CD4-positive, alpha-beta T cell (primary cell): ENCODE results near the gene DHRSX. TPM values are rescaled to one million over a fixed set of nuclear protein-coding genes. Genes with fewer than 3 reads are reported as not detected.

ENCODE experiments used
- ATAC-seq: fragments of 200-7000 bp; cut with Tn5 transposase; one replicate; pipeline ENCODE4 v1.10.0; 2022; ENCODE audit warnings: mild to moderate bottlenecking; ENCODE audit not compliant: poor library complexity
- CTCF ChIA-PET: fragments of 350-600 bp; sonication (Branson Sonifier 250); formaldehyde crosslinking; loops from one replicate; lab custom pipeline; 2021; ENCODE audit warnings: antibody characterized with exemption, inconsistent platforms; lab: Charles Lee
- POLR2A ChIA-PET: fragments of 350-600 bp; sonication (Branson Sonifier 250); formaldehyde crosslinking; loops from one replicate; lab custom pipeline; 2021; ENCODE audit warnings: antibody characterized with exemption, inconsistent platforms; lab: Charles Lee
- DNase-seq, 14 experiments: peaks; one replicate each; pipeline ENCODE4 v3.0.0-alpha.2; 2013 to 2020; ENCODE audit warnings: mixed read lengths in 2 of 14
- H3K27ac ChIP-seq, 2 donors: one replicate each; pipeline versions ENCODE4 v1.5.1 to v1.7.0; 2013; ENCODE audit warnings: low read length in 2 of 2, low read depth in 1 of 2, mild to moderate bottlenecking in 1 of 2
- H3K27me3 ChIP-seq, 2 experiments: 1 replicate in 1 of 2; 2 replicates in 1 of 2; pipeline versions ENCODE4 v1.6.1 to v1.7.0; 2013; ENCODE audit warnings: low read length in 2 of 2, control low read depth in 1 of 2, mild to moderate bottlenecking in 1 of 2, moderate library complexity in 1 of 2; ENCODE audit not compliant: insufficient read depth in 2 of 2, control insufficient read depth in 1 of 2
- H3K36me3 ChIP-seq: one replicate; pipeline ENCODE4 v1.6.1; 2013; ENCODE audit warnings: low read length, control low read depth; ENCODE audit not compliant: insufficient read depth
- H3K4me1 ChIP-seq: one replicate; pipeline ENCODE4 v1.6.1; 2013; ENCODE audit warnings: low read length, control low read depth; ENCODE audit not compliant: insufficient read depth
- H3K4me3 ChIP-seq: one replicate; pipeline ENCODE4 v1.5.1; 2013; ENCODE audit warnings: mild to moderate bottlenecking, low read length, moderate library complexity
- H3K9me3 ChIP-seq, 2 experiments: 1 replicate in 1 of 2; 2 replicates in 1 of 2; pipeline versions ENCODE4 v1.6.1 to v1.7.0; 2013; ENCODE audit warnings: low read length in 2 of 2, mild to moderate bottlenecking in 2 of 2, control low read depth in 1 of 2, moderate library complexity in 1 of 2; ENCODE audit not compliant: control insufficient read depth in 1 of 2, insufficient read depth in 1 of 2
- H3K27ac Mint-ChIP-seq: one replicate; pipeline ENCODE4 v1.8.0; 2020; ENCODE audit warnings: mixed read lengths
- H3K27me3 Mint-ChIP-seq: one replicate; pipeline ENCODE4 v1.8.0; 2021; ENCODE audit warnings: mixed read lengths
- H3K36me3 Mint-ChIP-seq: one replicate; pipeline ENCODE4 v1.8.0; 2021; ENCODE audit warnings: low read depth, mixed read lengths
- H3K4me1 Mint-ChIP-seq: one replicate; pipeline ENCODE4 v1.8.0; 2021; ENCODE audit warnings: low read depth, mixed read lengths
- H3K4me3 Mint-ChIP-seq: one replicate; pipeline ENCODE4 v1.8.0; 2020; ENCODE audit warnings: mild to moderate bottlenecking, mixed read lengths
- H3K9me3 Mint-ChIP-seq: one replicate; pipeline ENCODE4 v1.8.0; 2020; ENCODE audit warnings: mixed read lengths
- CTCF ChIP-seq: fragments of 200-600 bp; IDR thresholded peaks from one replicate; pipeline ENCODE4 v1.8.0; 2022; ENCODE audit warnings: antibody characterized with exemption, mild to moderate bottlenecking
- intact Hi-C, 2 experiments: fragments of 100-400 bp; cut with DNase I in 1 of 2; cut with micrococcal nuclease in 1 of 2; formaldehyde crosslinking; loops; one replicate each; pipeline versions ENCODE4 v1.15.1 to v1.9.0; 2023 to 2025; cut with DNase I, micrococcal nuclease
- total RNA-seq, 174 experiments: library from RNA in 2 of 174; stranded (reverse) in 2 of 174; gene quantifications; one replicate each; pipeline ENCODE4 v1.2.3 and lab custom pipeline; 2021 to 2026

The DHRSX gene
- total RNA-seq, 2 experiments from 2014 or later, result 12.1 to 13.9 TPM

GRCh38 chrX:2387614-2388239, 113.0 kb downstream of the DHRSX start:
- CTCF ChIA-PET, result no interaction called here

GRCh38 chrX:2385224-2385623, 115.6 kb downstream of the DHRSX start:
- Histone ChIP-seq H3K27me3 (no peaks in the 10 kb centered on the region), H3K4me1 (no peaks in the 10 kb centered on the region), H3K27ac (no peak overlapping the region), H3K4me3 (no peak overlapping the region), H3K36me3 (no peaks in the 10 kb centered on the region), H3K9me3 (peaks cover 0 to 8% of the 10 kb centered on the region in 2 experiments)
- DNase-seq, result no peak
- no peak for TF ChIP-seq CTCF
- H3K4me3 Mint-ChIP-seq, result no peak overlapping the region
- no peaks in the 10 kb centered on the region for H3K27me3 Mint-ChIP-seq
- ATAC-seq, result no peak
- POLR2A ChIA-PET, result no interaction called here
- H3K27ac Mint-ChIP-seq, result no peak overlapping the region
- H3K36me3 Mint-ChIP-seq, result peaks cover 43% of the 10 kb centered on the region
- peaks cover 2% of the 10 kb centered on the region for H3K9me3 Mint-ChIP-seq
- intact Hi-C loops, result no loop called here
- no peaks in the 10 kb centered on the region for H3K4me1 Mint-ChIP-seq
- CTCF ChIA-PET, result no interaction called here

More at GRCh38 chrX:2387614-2388239, 113.0 kb downstream of the DHRSX start:
- no peak overlapping the region for H3K4me3 ChIP-seq
- H3K9me3 Mint-ChIP-seq, result peaks cover 2% of the 10 kb centered on the region
- POLR2A ChIA-PET, result no interaction called here
- H3K27ac ChIP-seq, result no peak overlapping the region
- peaks cover 57% of the 10 kb centered on the region for H3K36me3 Mint-ChIP-seq
- ATAC-seq (no peak), DNase-seq (no peak)
- TF ChIP-seq CTCF, result no peak
- H3K27ac Mint-ChIP-seq, result no peak overlapping the region
- H3K36me3 ChIP-seq, result peaks cover 9% of the 10 kb centered on the region
- H3K4me3 Mint-ChIP-seq, result no peak overlapping the region
- no peaks in the 10 kb centered on the region for H3K4me1 ChIP-seq
- peaks cover 9 to 13% of the 10 kb centered on the region in 2 experiments for H3K9me3 ChIP-seq
- no peaks in the 10 kb centered on the region for H3K27me3 ChIP-seq
- intact Hi-C loops, result no loop called here
- H3K27me3 Mint-ChIP-seq, result no peaks in the 10 kb centered on the region
- no peaks in the 10 kb centered on the region for H3K4me1 Mint-ChIP-seq

- H3K4me3 Mint-ChIP-seq, result no peak overlapping the region
- no peak for DNase-seq
- no peaks in the 10 kb centered on the region for H3K4me1 Mint-ChIP-seq
- ChIA-PET POLR2A (no interaction called here), CTCF (no interaction called here)
- Histone ChIP-seq H3K36me3 (no peaks in the 10 kb centered on the region), H3K27me3 (no peaks in the 10 kb centered on the region), H3K4me1 (no peaks in the 10 kb centered on the region), H3K27ac (no peak overlapping the region), H3K9me3 (peaks cover 0 to 8% of the 10 kb centered on the region in 2 experiments), H3K4me3 (no peak overlapping the region)
- peaks cover 3% of the 10 kb centered on the region for H3K9me3 Mint-ChIP-seq
- no peaks in the 10 kb centered on the region for H3K27me3 Mint-ChIP-seq
- peaks cover 42% of the 10 kb centered on the region for H3K36me3 Mint-ChIP-seq
- ATAC-seq, result no peak
- intact Hi-C loops, result no loop called here
- no peak overlapping the region for H3K27ac Mint-ChIP-seq
- no peak for TF ChIP-seq CTCF
These were observed 116.3 kb downstream of the DHRSX start for GRCh38 chrX:2384486-2384885.
